ENCODE data around the gene KAZN.

Gene KAZN

DNA sequence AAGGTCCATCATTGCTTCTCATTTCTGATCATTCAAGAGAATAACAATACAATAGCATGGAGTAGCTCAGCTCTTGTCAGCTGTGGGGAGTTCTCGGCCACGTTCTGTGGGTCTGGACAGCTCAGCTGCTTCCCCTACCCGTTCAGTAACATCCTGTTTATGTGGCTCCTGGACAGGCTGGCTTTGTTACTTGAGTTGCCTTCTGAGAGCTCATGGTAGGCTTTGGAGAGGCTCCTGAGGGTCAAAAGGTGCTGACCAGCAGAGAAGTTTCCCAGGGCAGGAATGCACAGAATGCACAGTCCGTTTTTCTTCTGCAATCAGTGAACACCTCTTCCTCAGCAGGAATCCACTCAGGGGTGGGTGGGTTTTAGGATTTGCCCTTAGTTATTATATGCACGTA lies 36.0 kb downstream of the KAZN start:
- Histone ChIP-seq H3K9ac (ENCODE audit: low read depth, low read length) (no peak overlapping the region), H3K27ac (ENCODE audit: low read length) (no peak overlapping the region), H3K36me3 (ENCODE audit: insufficient read depth, low read depth, low read length) (no peaks in the 10 kb centered on the region), H3K9me3 (ENCODE audit: insufficient read depth, low read depth, low read length) (no peaks in the 10 kb centered on the region), H3K4me1 (ENCODE audit: insufficient read depth, low read length) (no peaks in the 10 kb centered on the region), H3K27me3 (ENCODE audit: insufficient read depth, low read length) (no peaks in the 10 kb centered on the region), H3K4me3 (ENCODE audit: low read length) (no peak overlapping the region)

DNA sequence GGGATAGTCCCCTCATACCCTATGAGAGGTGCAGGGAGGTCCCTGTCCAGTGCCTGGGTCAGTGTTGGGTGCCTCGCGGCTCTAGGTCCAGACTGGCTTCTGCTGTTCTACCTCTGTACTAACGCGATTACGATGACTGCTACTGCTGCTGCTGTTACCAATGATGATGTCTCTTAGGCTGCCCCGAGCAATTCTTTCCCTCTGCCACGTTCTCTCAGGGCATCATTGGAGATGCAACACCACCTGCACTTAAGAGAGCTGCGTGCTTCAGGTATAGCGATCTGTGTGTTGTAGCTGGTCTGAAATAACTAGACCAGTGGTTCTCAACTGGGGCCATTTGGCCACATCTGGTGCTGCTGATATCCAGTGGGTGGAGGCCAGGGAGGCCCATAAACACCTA lies 36.9 kb downstream of the KAZN start:
- no peaks in the 10 kb centered on the region for H3K27me3 ChIP-seq (ENCODE audit: insufficient read depth, low read length)
- no peaks in the 10 kb centered on the region for H3K36me3 ChIP-seq (ENCODE audit: insufficient read depth, low read depth, low read length)
- H3K9me3 ChIP-seq (ENCODE audit: insufficient read depth, low read depth, low read length) = no peaks in the 10 kb centered on the region
- H3K4me1 ChIP-seq (ENCODE audit: insufficient read depth, low read length) = no peaks in the 10 kb centered on the region
- H3K27ac ChIP-seq (ENCODE audit: low read length) = no peak overlapping the region
- H3K9ac ChIP-seq (ENCODE audit: low read depth, low read length) = no peak overlapping the region
- no peak overlapping the region for H3K4me3 ChIP-seq (ENCODE audit: low read length)

DNA sequence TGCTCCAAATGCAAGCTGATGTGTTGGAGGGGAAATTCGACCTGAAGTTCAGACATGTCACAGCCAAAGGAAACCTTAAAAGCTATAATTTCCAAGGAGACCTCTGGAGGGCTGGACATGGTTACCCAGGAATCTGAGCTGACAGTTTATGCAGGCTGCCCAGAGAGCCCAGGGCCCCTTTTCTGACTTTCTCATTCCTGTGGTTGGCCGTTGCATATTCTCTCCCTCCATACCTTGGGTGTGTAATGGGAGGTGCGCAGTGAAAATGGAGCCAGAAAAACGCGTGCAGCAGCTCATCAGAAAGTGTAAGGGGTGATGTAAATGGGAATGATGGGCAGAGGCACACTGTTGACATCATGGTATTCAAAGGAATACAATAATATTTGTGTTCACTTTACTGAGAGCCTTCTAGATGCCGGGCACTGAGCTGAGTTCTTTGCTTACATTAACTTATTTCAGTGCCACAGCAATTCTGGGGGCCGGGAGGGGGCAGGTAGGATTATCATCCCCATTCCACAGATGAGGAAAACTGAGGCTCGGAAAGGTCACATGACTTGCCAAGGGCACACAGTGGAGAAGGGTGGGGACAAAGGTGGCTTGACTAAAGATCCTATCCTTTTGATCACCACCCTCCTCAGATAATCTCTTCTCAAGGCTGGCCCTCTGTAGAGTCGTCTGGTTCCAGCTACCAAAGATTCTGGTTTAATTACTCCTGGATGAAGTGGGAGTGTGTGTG lies 38.6 kb downstream of the KAZN start:
- H3K27me3 ChIP-seq (ENCODE audit: insufficient read depth, low read length) = no peaks in the 10 kb centered on the region
- H3K36me3 ChIP-seq (ENCODE audit: insufficient read depth, low read depth, low read length) = no peaks in the 10 kb centered on the region
- H3K9ac ChIP-seq (ENCODE audit: low read depth, low read length) = no peak overlapping the region
- no peaks in the 10 kb centered on the region for H3K4me1 ChIP-seq (ENCODE audit: insufficient read depth, low read length)
- H3K27ac ChIP-seq (ENCODE audit: low read length) = no peak overlapping the region
- no peak overlapping the region for H3K4me3 ChIP-seq (ENCODE audit: low read length)
- H3K9me3 ChIP-seq (ENCODE audit: insufficient read depth, low read depth, low read length) = no peaks in the 10 kb centered on the region

DNA sequence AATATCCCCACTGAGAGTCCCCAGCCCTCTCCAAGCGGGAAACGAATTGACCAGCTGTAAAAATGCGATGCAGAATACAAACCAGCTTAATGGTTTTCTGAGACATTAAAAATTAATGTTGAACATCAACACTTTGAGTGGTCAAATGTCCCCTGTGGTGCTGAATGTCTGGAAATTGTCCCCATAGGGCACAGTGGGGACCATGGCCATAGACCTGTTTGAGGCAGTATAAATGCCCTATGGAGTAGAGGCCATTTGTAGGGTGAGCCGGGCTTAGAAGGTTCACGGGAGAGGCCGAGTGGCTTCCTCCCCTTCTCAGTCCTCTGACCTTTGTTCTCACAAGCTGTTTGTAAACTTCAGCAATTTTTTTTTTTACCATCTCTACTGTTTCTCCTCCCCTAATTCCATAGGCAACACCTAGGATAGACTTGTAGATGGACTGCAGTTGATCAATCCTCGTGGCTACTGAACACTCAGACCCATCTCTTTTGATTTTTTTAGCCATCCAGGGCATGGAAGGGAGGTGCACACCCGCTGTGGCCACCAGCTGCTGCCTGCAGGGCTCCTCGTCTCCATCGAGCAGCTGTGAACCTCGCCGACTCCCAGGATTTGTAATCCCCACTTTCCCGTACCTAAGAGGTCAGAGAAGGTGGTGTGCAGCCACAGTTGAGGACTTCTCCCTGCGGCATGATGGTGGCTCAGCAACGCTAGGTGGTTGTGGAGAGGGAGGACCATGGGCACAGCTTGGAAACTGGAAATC lies 41.0 kb downstream of the KAZN start:
- H3K9me3 ChIP-seq (ENCODE audit: insufficient read depth, low read depth, low read length) = no peaks in the 10 kb centered on the region
- H3K4me1 ChIP-seq (ENCODE audit: insufficient read depth, low read length) = no peaks in the 10 kb centered on the region
- H3K27me3 ChIP-seq (ENCODE audit: insufficient read depth, low read length) = no peaks in the 10 kb centered on the region
- H3K4me3 ChIP-seq (ENCODE audit: low read length) = no peak overlapping the region
- H3K36me3 ChIP-seq (ENCODE audit: insufficient read depth, low read depth, low read length) = no peaks in the 10 kb centered on the region
- no peak overlapping the region for H3K27ac ChIP-seq (ENCODE audit: low read length)
- no peak overlapping the region for H3K9ac ChIP-seq (ENCODE audit: low read depth, low read length)

DNA sequence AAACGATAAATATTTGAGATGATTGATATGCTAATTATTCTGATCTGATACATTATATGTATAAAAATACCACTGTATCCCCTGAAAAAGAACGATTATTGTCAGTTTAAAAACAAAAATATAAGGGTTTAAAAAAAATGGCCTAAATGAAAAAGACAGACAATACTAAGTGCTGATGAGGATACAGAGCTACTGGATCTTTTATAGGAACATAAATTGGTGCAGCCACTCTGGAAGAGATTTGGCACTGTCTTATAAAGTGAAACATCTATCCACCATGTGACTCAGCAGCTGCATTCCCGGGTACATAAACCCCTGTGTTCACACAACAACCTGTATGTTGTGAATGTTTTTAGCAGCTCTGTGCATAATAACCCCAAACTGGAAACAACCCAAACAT lies 44.2 kb downstream of the KAZN start:
- no peaks in the 10 kb centered on the region for H3K4me1 ChIP-seq (ENCODE audit: insufficient read depth, low read length)
- no peak overlapping the region for H3K4me3 ChIP-seq (ENCODE audit: low read length)

DNA sequence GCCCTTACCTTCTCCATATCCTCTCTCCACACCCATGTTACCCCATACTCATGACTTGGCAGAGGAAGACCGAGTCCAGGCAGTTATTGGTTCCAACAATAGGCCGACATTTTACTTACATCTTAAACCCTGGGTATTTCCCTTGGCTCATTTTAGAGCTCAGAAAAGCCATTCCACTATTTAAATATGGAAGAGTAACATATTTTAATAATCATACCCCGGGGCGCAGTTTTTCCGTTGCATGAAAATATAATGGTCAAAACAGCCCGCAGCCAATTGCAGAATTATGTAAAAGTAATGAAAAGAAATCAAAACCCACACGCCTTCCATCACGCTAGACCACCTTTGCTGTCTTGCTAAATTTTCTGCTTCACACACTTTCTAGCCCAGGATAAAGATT lies 48.5 kb downstream of the KAZN start:
- Histone ChIP-seq H3K36me3 (ENCODE audit: insufficient read depth, low read depth, low read length) (no peaks in the 10 kb centered on the region), H3K9ac (ENCODE audit: low read depth, low read length) (no peak overlapping the region), H3K27ac (ENCODE audit: low read length) (no peak overlapping the region), H3K27me3 (ENCODE audit: insufficient read depth, low read length) (no peaks in the 10 kb centered on the region), H3K9me3 (ENCODE audit: insufficient read depth, low read depth, low read length) (peaks cover 8% of the 10 kb centered on the region), H3K4me1 (ENCODE audit: insufficient read depth, low read length) (no peaks in the 10 kb centered on the region), H3K4me3 (ENCODE audit: low read length) (no peak overlapping the region)

More for the DNA sequence above, 44.2 kb downstream of the KAZN start:
- peaks cover 8% of the 10 kb centered on the region for H3K9me3 ChIP-seq (ENCODE audit: insufficient read depth, low read depth, low read length)
- no peak overlapping the region for H3K27ac ChIP-seq (ENCODE audit: low read length)
- H3K27me3 ChIP-seq (ENCODE audit: insufficient read depth, low read length) = no peaks in the 10 kb centered on the region
- H3K36me3 ChIP-seq (ENCODE audit: insufficient read depth, low read depth, low read length) = no peaks in the 10 kb centered on the region
- no peak overlapping the region for H3K9ac ChIP-seq (ENCODE audit: low read depth, low read length)

DNA sequence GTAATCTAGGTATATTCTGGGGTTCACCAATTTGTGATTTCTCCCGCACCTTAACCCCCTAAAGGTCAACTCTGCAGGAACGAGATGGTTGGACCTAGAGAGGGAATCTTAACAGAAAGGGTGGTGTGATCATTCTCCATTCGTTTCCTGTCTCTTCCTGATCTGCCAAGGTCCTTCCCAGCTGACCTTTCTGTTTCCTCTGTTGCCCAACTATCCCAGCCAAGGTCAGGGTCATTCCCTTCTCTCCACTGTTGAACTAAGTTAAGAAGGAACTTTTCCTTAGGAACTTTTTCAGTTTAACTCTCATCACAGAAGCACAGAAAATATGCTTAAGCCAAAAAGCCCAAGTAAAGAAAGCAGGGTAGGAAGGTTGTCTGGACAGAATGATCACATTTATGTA lies 49.3 kb downstream of the KAZN start:
- H3K36me3 ChIP-seq (ENCODE audit: insufficient read depth, low read depth, low read length) = no peaks in the 10 kb centered on the region
- H3K27ac ChIP-seq (ENCODE audit: low read length) = no peak overlapping the region
- no peak overlapping the region for H3K4me3 ChIP-seq (ENCODE audit: low read length)
- no peaks in the 10 kb centered on the region for H3K27me3 ChIP-seq (ENCODE audit: insufficient read depth, low read length)
- peaks cover 8% of the 10 kb centered on the region for H3K9me3 ChIP-seq (ENCODE audit: insufficient read depth, low read depth, low read length)
- H3K4me1 ChIP-seq (ENCODE audit: insufficient read depth, low read length) = no peaks in the 10 kb centered on the region
- no peak overlapping the region for H3K9ac ChIP-seq (ENCODE audit: low read depth, low read length)

DNA sequence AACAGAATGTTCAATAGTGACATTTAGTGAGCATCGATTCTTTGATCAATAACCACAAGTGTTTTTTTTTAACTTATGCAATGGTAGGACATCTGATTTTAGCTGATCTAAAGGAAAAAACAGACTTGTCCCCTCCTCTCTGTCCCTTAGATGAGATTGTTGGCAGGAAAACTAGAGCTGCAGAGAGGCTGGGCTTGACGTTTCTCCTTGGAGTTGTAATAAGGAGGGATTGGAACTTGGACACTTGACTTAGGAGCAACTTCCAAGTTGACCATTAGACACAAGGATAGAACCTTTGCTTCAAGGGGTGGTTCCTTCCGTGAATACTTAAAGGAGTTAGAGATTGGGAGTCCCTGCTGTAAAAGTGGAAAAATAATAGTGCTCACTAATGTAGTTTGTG lies 49.9 kb downstream of the KAZN start:
- H3K27ac ChIP-seq (ENCODE audit: low read length) = no peak overlapping the region

DNA sequence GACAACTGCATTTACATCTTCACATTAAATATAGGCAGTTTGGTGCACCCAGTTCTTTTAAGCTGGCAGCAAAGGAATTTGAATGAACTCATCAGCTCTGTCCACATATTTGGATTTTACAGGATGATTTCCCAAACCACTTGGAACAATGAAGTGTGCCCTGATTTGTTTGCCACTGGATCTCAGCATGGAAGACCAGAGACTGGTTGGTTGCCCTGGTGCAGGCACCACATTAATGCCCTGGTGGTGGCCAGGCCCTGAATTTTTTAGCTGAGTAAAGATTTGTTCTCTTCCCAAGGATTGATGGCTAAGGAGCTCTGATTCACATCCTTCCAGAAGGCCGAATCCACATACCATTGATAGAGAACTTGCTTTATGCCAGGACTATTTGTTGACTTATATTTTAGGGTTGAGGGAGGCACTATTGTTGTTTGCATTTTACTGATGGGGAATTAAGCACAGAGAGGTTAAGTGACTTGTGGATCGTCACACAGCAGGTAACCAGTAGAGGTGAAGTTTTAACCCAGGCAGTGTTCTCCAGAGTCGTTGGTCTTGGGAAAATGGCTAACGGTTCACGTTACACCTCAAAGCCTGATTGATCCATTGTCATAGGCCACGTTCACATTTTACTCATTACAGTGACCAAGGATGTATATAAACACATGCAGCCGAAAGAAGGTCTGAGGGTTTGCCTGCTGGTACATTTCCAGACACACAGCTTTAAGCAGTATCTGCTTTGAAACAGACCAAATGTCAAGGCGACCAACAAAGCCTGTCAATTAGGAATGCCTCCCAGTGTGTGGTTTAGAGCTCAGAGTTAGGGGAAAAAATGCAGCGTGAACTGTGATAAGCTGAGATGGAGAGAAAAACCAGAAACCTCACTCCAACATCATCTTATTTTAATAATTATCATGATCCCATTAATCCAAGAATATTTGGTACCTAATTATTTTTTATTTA lies 50.7 kb downstream of the KAZN start:
- Histone ChIP-seq H3K9ac (ENCODE audit: low read depth, low read length) (no peak overlapping the region), H3K4me3 (ENCODE audit: low read length) (no peak overlapping the region), H3K27ac (ENCODE audit: low read length) (no peak overlapping the region), H3K9me3 (ENCODE audit: insufficient read depth, low read depth, low read length) (peaks cover 8% of the 10 kb centered on the region), H3K36me3 (ENCODE audit: insufficient read depth, low read depth, low read length) (no peaks in the 10 kb centered on the region), H3K27me3 (ENCODE audit: insufficient read depth, low read length) (no peaks in the 10 kb centered on the region), H3K4me1 (ENCODE audit: insufficient read depth, low read length) (no peaks in the 10 kb centered on the region)

More for the DNA sequence above, 49.9 kb downstream of the KAZN start:
- no peak overlapping the region for H3K9ac ChIP-seq (ENCODE audit: low read depth, low read length)
- peaks cover 8% of the 10 kb centered on the region for H3K9me3 ChIP-seq (ENCODE audit: insufficient read depth, low read depth, low read length)
- H3K4me1 ChIP-seq (ENCODE audit: insufficient read depth, low read length) = no peaks in the 10 kb centered on the region
- H3K27me3 ChIP-seq (ENCODE audit: insufficient read depth, low read length) = no peaks in the 10 kb centered on the region
- no peak overlapping the region for H3K4me3 ChIP-seq (ENCODE audit: low read length)
- H3K36me3 ChIP-seq (ENCODE audit: insufficient read depth, low read depth, low read length) = no peaks in the 10 kb centered on the region

DNA sequence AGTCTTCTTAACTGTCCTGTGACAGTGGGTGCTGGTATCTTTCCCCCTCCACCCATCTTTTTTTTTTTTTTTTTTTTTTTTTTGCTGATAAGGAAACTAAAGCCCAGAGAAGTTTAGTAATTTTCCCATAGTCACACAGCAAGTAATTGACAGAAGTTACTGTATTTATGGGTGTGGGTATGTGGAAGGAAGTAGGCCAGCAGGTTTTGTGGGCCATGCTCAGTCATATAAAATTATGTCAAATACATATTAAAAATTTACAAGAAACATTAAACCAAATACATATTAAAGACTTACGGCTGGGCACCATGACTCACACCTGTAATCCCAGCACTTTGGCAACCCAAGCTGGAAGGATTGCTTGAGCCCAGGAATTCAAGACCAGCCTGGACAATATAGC lies 51.5 kb downstream of the KAZN start:
- H3K4me3 ChIP-seq (ENCODE audit: low read length) = no peak overlapping the region
- H3K27ac ChIP-seq (ENCODE audit: low read length) = no peak overlapping the region
- H3K9me3 ChIP-seq (ENCODE audit: insufficient read depth, low read depth, low read length) = peaks cover 5% of the 10 kb centered on the region; the same call in 1 of the 2 replicates
- no peaks in the 10 kb centered on the region for H3K4me1 ChIP-seq (ENCODE audit: insufficient read depth, low read length)
- H3K36me3 ChIP-seq (ENCODE audit: insufficient read depth, low read depth, low read length) = no peaks in the 10 kb centered on the region
- no peak overlapping the region for H3K9ac ChIP-seq (ENCODE audit: low read depth, low read length)
- H3K27me3 ChIP-seq (ENCODE audit: insufficient read depth, low read length) = no peaks in the 10 kb centered on the region

DNA sequence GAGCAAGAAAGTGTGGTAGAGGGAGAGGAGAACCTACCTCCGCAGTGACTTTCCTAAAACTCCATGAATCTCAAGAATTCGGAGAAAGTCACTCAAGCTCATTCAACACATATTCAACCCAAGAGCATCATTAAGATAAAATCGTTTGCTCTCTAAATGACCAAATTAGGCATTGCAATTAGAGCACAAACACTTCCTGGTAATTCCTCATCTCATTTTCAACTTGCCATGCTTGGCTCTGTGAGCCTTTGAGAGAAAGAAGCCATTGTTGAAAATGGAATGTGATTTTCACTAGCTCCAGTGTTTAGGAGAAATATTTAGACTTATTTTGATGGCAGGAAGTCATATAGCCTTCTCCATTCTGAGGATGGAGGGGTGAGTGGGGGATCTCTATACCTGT lies 52.5 kb downstream of the KAZN start:
- Histone ChIP-seq H3K36me3 (ENCODE audit: insufficient read depth, low read depth, low read length) (no peaks in the 10 kb centered on the region), H3K4me1 (ENCODE audit: insufficient read depth, low read length) (no peaks in the 10 kb centered on the region), H3K9me3 (ENCODE audit: insufficient read depth, low read depth, low read length) (no peaks in the 10 kb centered on the region), H3K9ac (ENCODE audit: low read depth, low read length) (no peak overlapping the region), H3K4me3 (ENCODE audit: low read length) (no peak overlapping the region), H3K27me3 (ENCODE audit: insufficient read depth, low read length) (no peaks in the 10 kb centered on the region), H3K27ac (ENCODE audit: low read length) (no peak overlapping the region)
